NCI-H1105 treated with DMSO at 0.1 percent for 48 hours (cell line): ENCODE data around the gene ENO1.
"Not testable (repeated sequence)": the region's sequence is repeated elsewhere in the genome, so short reads cannot be mapped to it uniquely, and the experiment has no call there.

Experiments
- DNase-seq: peaks from one replicate; lab custom pipeline; 2025; lab: John Stamatoyannopoulos, UW

ENO1 gene

GRCh38 chr1:8845104-8846097, 33.1 kb downstream of the ENO1 start:
- DNase-seq: no peak

- no peak for DNase-seq
Observed at GRCh38 chr1:8844501-8845006, 33.9 kb downstream of the ENO1 start.

GRCh38 chr1:8841395-8841794, 37.1 kb downstream of the ENO1 start:
- DNase-seq: no peak

- no peak for DNase-seq
Observed at GRCh38 chr1:8839990-8840389, 38.5 kb downstream of the ENO1 start.

GRCh38 chr1:8835941-8836643, 42.4 kb downstream of the ENO1 start:
- no peak for DNase-seq

GRCh38 chr1:8831340-8831739, 47.1 kb downstream of the ENO1 start:
- no peak for DNase-seq

GRCh38 chr1:8830732-8831131, 47.8 kb downstream of the ENO1 start:
- DNase-seq: not testable (repeated sequence)

- no peak for DNase-seq
Observed at GRCh38 chr1:8825985-8826481, 52.5 kb downstream of the ENO1 start.

GRCh38 chr1:8823295-8823664, 55.2 kb downstream of the ENO1 start:
- DNase-seq: no peak

GRCh38 chr1:8822373-8823294, 55.9 kb downstream of the ENO1 start:
- peak; percentile 90 for DNase-seq

GRCh38 chr1:8821084-8821483, 57.4 kb downstream of the ENO1 start:
- DNase-seq: no peak

- DNase-seq: not testable (repeated sequence)
Observed at GRCh38 chr1:8818789-8819188, 59.7 kb downstream of the ENO1 start.

- DNase-seq: peak; percentile 64
Observed at GRCh38 chr1:8818325-8818775, 60.1 kb downstream of the ENO1 start.

- DNase-seq: peak; percentile 92
Observed at GRCh38 chr1:8817412-8818324, 60.8 kb downstream of the ENO1 start, which contains the start of gene RERE. TSS of gene RERE (minus strand) at chr1:8817640.

GRCh38 chr1:8816831-8817411, 61.6 kb downstream of the ENO1 start:
- peak; percentile 21 for DNase-seq

- no peak for DNase-seq
Observed at GRCh38 chr1:8816264-8816663, 62.2 kb downstream of the ENO1 start.

- DNase-seq: peak; percentile 48
Observed at GRCh38 chr1:8815582-8816151, 62.8 kb downstream of the ENO1 start.

- DNase-seq: peak; percentile 15
Observed at GRCh38 chr1:8814865-8815264, 63.6 kb downstream of the ENO1 start.

- DNase-seq: no peak
Observed at GRCh38 chr1:8813991-8814390, 64.5 kb downstream of the ENO1 start.
